Stomach (tissue), 4 donors: ENCODE measurements around the gene UBAP2L.

Experiments
- POLR2A ChIP-seq, 4 donors: fragments of 450-650 bp; IDR thresholded peaks; one replicate each; pipeline ENCODE4 v1.6.1; 2016; ENCODE audit warnings: antibody characterized with exemption in 4 of 4, control low read depth in 2 of 4, mild to moderate bottlenecking in 1 of 4, moderate library complexity in 1 of 4
- POLR2AphosphoS5 ChIP-seq, 3 donors: sonication (generic); formaldehyde crosslinking; IDR thresholded peaks; one replicate each; pipeline ENCODE4 v1.6.1; 2016; ENCODE audit warnings: antibody characterized with exemption in 3 of 3

- no peak for TF ChIP-seq POLR2AphosphoS5 (IDR thresholded peaks at IDR 0.05)
- no peak for TF ChIP-seq POLR2A (IDR thresholded peaks at IDR 0.05)
Measured at GRCh38 chr1:154288661-154289060, 67.9 kb downstream of the UBAP2L start.
